ENCODE results near the gene CCR6.

The CCR6 gene

GRCh38 chr6:167125410-167125809, 2.5 kb downstream of the CCR6 start:
- no peak overlapping the region for H3K4me3 ChIP-seq (ENCODE audit: low read depth, low read length)
- no peak for TF ChIP-seq CTCF (IDR thresholded peaks at IDR 0.05; ENCODE audit: low read depth, low read length)
- in situ Hi-C loops (cut with HindIII; ENCODE audit: low sequenced_read_pairs), result no loop called here
- no peak for DNase-seq (ENCODE audit: low read depth, low spot score)

- in situ Hi-C loops (cut with HindIII; ENCODE audit: low sequenced_read_pairs), result no loop called here
- H3K4me3 ChIP-seq (ENCODE audit: low read depth, low read length), result no peak overlapping the region
- TF ChIP-seq CTCF (IDR thresholded peaks at IDR 0.05; ENCODE audit: low read depth, low read length), result no peak
- DNase-seq (ENCODE audit: low read depth, low spot score), result no peak
These were observed 3.0 kb downstream of the CCR6 start for GRCh38 chr6:167125855-167126349.

GRCh38 chr6:167127785-167128531, 5.1 kb downstream of the CCR6 start:
- in situ Hi-C loops (cut with HindIII; ENCODE audit: low sequenced_read_pairs), result no loop called here
- no peak for TF ChIP-seq CTCF (IDR thresholded peaks at IDR 0.05; ENCODE audit: low read depth, low read length)
- no peak overlapping the region for H3K4me3 ChIP-seq (ENCODE audit: low read depth, low read length)
- no peak for DNase-seq (ENCODE audit: low read depth, low spot score)

GRCh38 chr6:167129159-167129558, 6.3 kb downstream of the CCR6 start:
- no peak overlapping the region for H3K4me3 ChIP-seq (ENCODE audit: low read depth, low read length)
- no peak for TF ChIP-seq CTCF (IDR thresholded peaks at IDR 0.05; ENCODE audit: low read depth, low read length)
- in situ Hi-C loops (cut with HindIII; ENCODE audit: low sequenced_read_pairs), result no loop called here
- DNase-seq (ENCODE audit: low read depth, low spot score), result no peak

- DNase-seq (ENCODE audit: low read depth, low spot score), result no peak
- H3K4me3 ChIP-seq (ENCODE audit: low read depth, low read length), result no peak overlapping the region
- TF ChIP-seq CTCF (IDR thresholded peaks at IDR 0.05; ENCODE audit: low read depth, low read length), result no peak
- in situ Hi-C loops (cut with HindIII; ENCODE audit: low sequenced_read_pairs), result no loop called here
These were observed 6.7 kb downstream of the CCR6 start for GRCh38 chr6:167129562-167129961.

GRCh38 chr6:167130008-167130677, 7.2 kb downstream of the CCR6 start:
- in situ Hi-C loops (cut with HindIII; ENCODE audit: low sequenced_read_pairs), result no loop called here
- no peak for DNase-seq (ENCODE audit: low read depth, low spot score)
- no peak overlapping the region for H3K4me3 ChIP-seq (ENCODE audit: low read depth, low read length)
- no peak for TF ChIP-seq CTCF (IDR thresholded peaks at IDR 0.05; ENCODE audit: low read depth, low read length)

All from astrocyte of the spinal cord (primary cell).